Lower leg skin (tissue), 4 donors: ENCODE results near the gene CCNJL. TPM values are rescaled to one million over a fixed set of nuclear protein-coding genes. Genes with fewer than 3 reads are reported as not detected.
"Not testable (repeated sequence)": the region's sequence is repeated elsewhere in the genome, so short reads cannot be mapped to it uniquely, and the experiment has no call there.

Experiments used
- DNase-seq, 2 donors: peaks; one replicate each; pipeline ENCODE4 v3.0.0-alpha.2; 2019; ENCODE audit warnings: low spot score in 2 of 2
- H3K4me3 ChIP-seq: fragments of 200-600 bp; sonication (generic); 2 replicates; pipeline ENCODE4 v1.5.1; 2017; ENCODE audit warnings: mild to moderate bottlenecking, low read depth; ENCODE audit not compliant: poor library complexity, severe bottlenecking
- CTCF ChIP-seq, 3 donors: fragments of 450-650 bp; IDR thresholded peaks; one replicate each; pipeline ENCODE4 v1.5.1; 2016; ENCODE audit warnings: antibody characterized with exemption in 3 of 3, mild to moderate bottlenecking in 3 of 3, moderate library complexity in 2 of 3
- POLR2A ChIP-seq, 2 donors: fragments of 450-650 bp; IDR thresholded peaks; one replicate each; pipeline ENCODE4 v1.6.1; 2016 to 2017; ENCODE audit warnings: antibody characterized with exemption in 2 of 2, mild to moderate bottlenecking in 1 of 2, moderate library complexity in 1 of 2
- WGBS, 2 donors: methylation state at CpG; one replicate each; pipeline ENCODE4 v1.1.5; 2018; 5-methylcytosine and 5-hydroxymethylcytosine counted together
- intact Hi-C: fragments of 100-400 bp; cut with DNase I; formaldehyde crosslinking; loops from one replicate; pipeline ENCODE4 v1.15.0; 2023; ENCODE audit warnings: low total_unique reads
- total RNA-seq, 4 donors: library from RNA; depleted of rRNA; stranded (reverse); fragments of >200 nt; gene quantifications; one replicate each; pipeline ENCODE4 v1.1.0, GENCODE V29; 2016

The CCNJL gene
- total RNA-seq, 4 donors from 2014 or later: 0.08 to 0.34 (median 0.22) TPM

DNA sequence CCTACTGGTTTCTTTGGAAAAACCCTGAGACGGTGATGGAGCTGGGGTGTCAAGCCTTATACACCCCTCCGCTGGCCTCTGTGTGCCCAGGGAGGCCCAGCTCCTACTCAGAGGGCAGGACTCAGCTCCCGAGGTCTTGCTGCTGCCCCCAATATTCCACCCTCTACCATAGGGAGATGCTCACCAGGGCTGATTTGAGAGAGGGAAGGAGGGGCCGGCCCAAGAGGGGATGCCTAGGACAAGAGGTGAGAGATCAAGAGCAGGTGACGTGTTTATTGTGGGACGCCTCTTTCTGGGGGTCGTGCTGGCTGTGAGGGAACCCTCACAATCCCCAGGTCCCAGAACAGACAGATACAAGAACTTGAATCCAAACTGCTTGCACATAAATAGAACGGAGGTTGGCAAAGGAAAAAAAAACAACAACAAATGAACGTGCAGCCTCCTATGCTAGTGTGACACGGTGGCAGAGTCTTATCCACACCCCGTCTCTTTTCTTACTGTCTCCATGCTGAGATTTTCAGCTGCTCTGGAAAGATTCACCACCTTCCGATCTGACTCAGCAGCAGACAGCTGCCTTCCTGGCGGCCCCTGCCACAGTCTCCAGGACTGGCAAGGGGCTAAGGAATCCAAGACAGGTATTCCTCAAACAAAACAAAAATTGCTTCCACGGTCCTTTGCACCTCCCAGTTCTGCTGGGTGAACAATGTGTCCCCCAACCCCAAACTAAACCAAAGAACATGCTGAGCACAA lies 60.8 kb downstream of the CCNJL start:
- no peak for DNase-seq
- H3K4me3 ChIP-seq: no peak overlapping the region
- no peak for TF ChIP-seq POLR2A (IDR thresholded peaks at IDR 0.05)
- TF ChIP-seq CTCF (IDR thresholded peaks at IDR 0.05): no peak
- WGBS, 2 donors: 91% methylated on average over 14 of the region's 14 CpGs
- intact Hi-C loops: no loop called here

DNA sequence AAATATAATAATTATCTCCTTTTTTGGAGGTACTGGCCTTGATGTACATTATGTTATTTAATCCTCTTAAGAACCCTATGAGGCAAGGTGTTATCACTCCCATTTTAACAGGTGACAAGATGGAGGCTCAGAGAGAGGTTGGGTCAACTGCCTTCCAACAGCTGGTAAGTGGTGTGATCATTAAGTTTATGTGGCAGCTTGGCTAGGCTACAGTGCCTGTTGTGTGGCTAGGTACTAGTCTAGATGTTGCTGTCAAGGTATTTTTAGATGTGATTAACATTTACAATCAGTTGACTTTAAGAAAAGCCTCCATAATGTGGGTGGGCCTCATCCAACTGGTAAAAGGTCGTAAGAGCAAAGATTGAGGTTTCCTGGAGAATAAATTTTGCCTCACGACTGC lies 61.5 kb downstream of the CCNJL start:
- no peak overlapping the region for H3K4me3 ChIP-seq
- DNase-seq: no peak
- TF ChIP-seq POLR2A (IDR thresholded peaks at IDR 0.05): no peak
- intact Hi-C loops: no loop called here
- 73 to 87% methylated on average over 2 of the region's 2 CpGs for WGBS, 2 donors

DNA sequence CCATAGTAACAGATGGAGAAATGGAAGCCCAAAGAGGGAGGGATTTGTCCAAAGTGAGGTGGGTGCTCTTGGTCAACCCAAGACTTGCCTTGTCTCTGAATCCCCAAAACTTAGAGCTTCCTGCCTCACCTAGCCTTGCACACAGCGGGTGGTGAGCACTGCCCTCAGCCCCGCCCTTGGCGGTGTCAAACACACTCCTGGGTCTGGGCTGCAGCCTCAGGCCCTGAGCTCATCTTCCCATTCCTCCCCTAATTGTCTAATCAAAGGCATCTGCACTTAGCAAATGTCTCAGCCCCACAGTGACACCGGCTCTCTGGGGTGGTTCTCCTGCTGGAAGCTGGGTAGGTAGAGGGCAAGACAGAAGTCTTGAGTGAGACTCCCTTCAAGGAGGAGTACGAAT lies 62.1 kb downstream of the CCNJL start:
- intact Hi-C loops: no loop called here
- H3K4me3 ChIP-seq: no peak overlapping the region
- TF ChIP-seq POLR2A (IDR thresholded peaks at IDR 0.05) (no peak), CTCF (IDR thresholded peaks at IDR 0.05) (no peak)
- no peak for DNase-seq
- WGBS, 2 donors: 80 to 92% methylated on average over 5 of the region's 5 CpGs

- 97 to 100% methylated on average over 1 of the region's 1 CpG for WGBS, 2 donors
- H3K4me3 ChIP-seq, intact Hi-C loops, DNase-seq: not testable (repeated sequence)
Measured at GRCh38 chr5:160249570-160249969, 62.8 kb downstream of the CCNJL start.

GRCh38 chr5:160245506-160246086 lies 66.8 kb downstream of the CCNJL start:
- intact Hi-C loops: no loop called here
- TF ChIP-seq CTCF (IDR thresholded peaks at IDR 0.05) (no peak), POLR2A (IDR thresholded peaks at IDR 0.05) (no peak)
- DNase-seq: no peak
- H3K4me3 ChIP-seq: no peak overlapping the region
- 74 to 76% methylated on average over 6 to 8 of the region's 9 CpGs for WGBS, 2 donors

- no peak overlapping the region for H3K4me3 ChIP-seq
- 76 to 82% methylated on average over 3 of the region's 3 CpGs for WGBS, 2 donors
- no peak for DNase-seq
- intact Hi-C loops: no loop called here
- TF ChIP-seq POLR2A (IDR thresholded peaks at IDR 0.05): no peak
- no peak for TF ChIP-seq CTCF (IDR thresholded peaks at IDR 0.05)
Measured at GRCh38 chr5:160242145-160242544, 70.2 kb downstream of the CCNJL start.

DNA sequence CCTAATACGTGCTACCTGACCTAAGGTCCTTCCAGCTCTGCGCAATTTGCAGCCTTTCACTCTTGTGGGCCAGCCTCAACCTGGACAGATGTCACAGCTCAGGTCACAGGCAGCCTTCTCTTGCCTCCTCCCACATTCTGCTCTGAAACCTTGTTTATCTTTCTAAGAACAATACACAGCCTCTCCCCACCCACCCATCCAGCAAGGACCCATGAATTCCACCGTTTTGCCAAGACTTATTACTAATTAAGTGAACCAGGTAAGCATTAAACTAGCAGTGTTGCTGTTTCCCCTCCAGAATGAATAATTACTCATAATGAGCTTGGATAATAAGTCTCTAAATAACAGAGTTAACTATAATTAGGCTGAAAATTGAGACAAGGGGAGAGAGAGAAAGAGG lies 72.0 kb downstream of the CCNJL start:
- TF ChIP-seq POLR2A (IDR thresholded peaks at IDR 0.05): no peak
- TF ChIP-seq CTCF (IDR thresholded peaks at IDR 0.05): no peak
- intact Hi-C loops: no loop called here
- WGBS, 2 donors: 30 to 51% methylated on average over 3 of the region's 3 CpGs
- H3K4me3 ChIP-seq: no peak overlapping the region
- DNase-seq: no peak
